Liver (tissue), 9 donors: Measurements from ENCODE around the gene SLC49A4. TPM values are rescaled to one million over a fixed set of nuclear protein-coding genes. Genes with fewer than 3 reads are reported as not detected.

Experiments
- DNase-seq: peaks from one replicate; pipeline ENCODE4 v3.0.0-alpha.2; 2017; ENCODE audit warnings: low spot score
- H3K27ac ChIP-seq, 2 donors: one replicate each; pipeline ENCODE4 v1.7.0; 2013; ENCODE audit warnings: inconsistent platforms in 2 of 2, low read length in 2 of 2, control low read depth in 1 of 2, low read depth in 1 of 2, mild to moderate bottlenecking in 1 of 2
- H3K27me3 ChIP-seq, 4 donors: one replicate each; pipeline versions ENCODE4 v1.6.1 to v1.7.0; 2013; ENCODE audit warnings: low read length in 3 of 4, inconsistent platforms in 1 of 4, mild to moderate bottlenecking in 1 of 4, moderate library complexity in 1 of 4; ENCODE audit not compliant: control insufficient read depth in 4 of 4, insufficient read depth in 4 of 4
- H3K36me3 ChIP-seq, 4 donors: one replicate each; pipeline versions ENCODE4 v1.6.1 to v1.7.0; 2013; ENCODE audit warnings: low read length in 3 of 4, mild to moderate bottlenecking in 3 of 4, low read depth in 1 of 4, moderate library complexity in 1 of 4; ENCODE audit not compliant: control insufficient read depth in 4 of 4, insufficient read depth in 3 of 4
- H3K4me1 ChIP-seq, 4 donors: one replicate each; pipeline versions ENCODE4 v1.6.1 to v1.7.0; 2013; ENCODE audit warnings: low read length in 3 of 4, mild to moderate bottlenecking in 3 of 4, moderate library complexity in 1 of 4; ENCODE audit not compliant: control insufficient read depth in 4 of 4, insufficient read depth in 4 of 4
- H3K4me3 ChIP-seq, 3 donors: one replicate each; pipeline versions ENCODE4 v1.6.1 to v1.7.0; 2013; ENCODE audit warnings: low read length in 3 of 3, control low read depth in 1 of 3, low read depth in 1 of 3, mild to moderate bottlenecking in 1 of 3
- H3K9ac ChIP-seq, 2 donors: one replicate each; pipeline ENCODE4 v1.7.0; 2013; ENCODE audit warnings: low read length in 2 of 2, mild to moderate bottlenecking in 2 of 2, moderate library complexity in 2 of 2, control low read depth in 1 of 2, low read depth in 1 of 2
- H3K9me3 ChIP-seq, 4 donors: one replicate each; pipeline versions ENCODE4 v1.6.1 to v1.7.0; 2013; ENCODE audit warnings: low read length in 3 of 4; ENCODE audit not compliant: control insufficient read depth in 4 of 4
- ATF3 ChIP-seq: IDR thresholded peaks from 2 replicates; pipeline ENCODE4 v1.6.1; 2016; ENCODE audit warnings: antibody characterized with exemption
- CTCF ChIP-seq: fragments of 150-350 bp; IDR thresholded peaks from 2 replicates; pipeline ENCODE4 v1.5.1; 2017; ENCODE audit warnings: improper control_type of control experiment, low read depth, low read length; ENCODE audit not compliant: missing input control
- EGR1 ChIP-seq, 2 donors: IDR thresholded peaks; 2 replicates each; pipeline ENCODE4 v1.6.1; 2016 to 2018; ENCODE audit warnings: antibody characterized with exemption in 2 of 2, low read depth in 2 of 2
- FOXA1 ChIP-seq: IDR thresholded peaks from 2 replicates; pipeline ENCODE4 v1.6.1; 2016; ENCODE audit warnings: antibody characterized with exemption
- FOXA2 ChIP-seq: IDR thresholded peaks from 2 replicates; pipeline ENCODE4 v1.6.1; 2016; ENCODE audit warnings: antibody characterized with exemption
- GABPA ChIP-seq, 2 donors: IDR thresholded peaks in 1 of 2; conservative IDR thresholded peaks in 1 of 2; 2 replicates each; pipeline ENCODE4 v1.6.1; 2016; ENCODE audit warnings: antibody characterized with exemption in 2 of 2, mild to moderate bottlenecking in 1 of 2, moderate library complexity in 1 of 2
- HNF4A ChIP-seq, 2 donors: conservative IDR thresholded peaks; 2 replicates each; pipeline ENCODE4 v1.6.1; 2016; ENCODE audit warnings: antibody characterized with exemption in 2 of 2, mild to moderate bottlenecking in 2 of 2
- HNF4G ChIP-seq: IDR thresholded peaks from 2 replicates; pipeline ENCODE4 v1.6.1; 2016; ENCODE audit warnings: antibody characterized with exemption
- JUND ChIP-seq, 2 donors: IDR thresholded peaks; 2 replicates each; pipeline ENCODE4 v1.6.1; 2016; ENCODE audit warnings: antibody characterized with exemption in 2 of 2
- RAD21 ChIP-seq, 2 donors: IDR thresholded peaks; 2 replicates each; pipeline ENCODE4 v1.6.1; 2016; ENCODE audit warnings: antibody characterized with exemption in 2 of 2, mild to moderate bottlenecking in 2 of 2
- REST ChIP-seq: IDR thresholded peaks from 2 replicates; pipeline ENCODE4 v1.6.1; 2016; ENCODE audit warnings: antibody characterized with exemption, mild to moderate bottlenecking
- SP1 ChIP-seq: IDR thresholded peaks from 2 replicates; pipeline ENCODE4 v1.6.1; 2018; ENCODE audit warnings: antibody characterized with exemption, mild to moderate bottlenecking
- TAF1 ChIP-seq: conservative IDR thresholded peaks from 2 replicates; pipeline ENCODE4 v1.6.1; 2016; ENCODE audit warnings: antibody characterized with exemption, mild to moderate bottlenecking
- YY1 ChIP-seq: IDR thresholded peaks from 2 replicates; pipeline ENCODE4 v1.6.1; 2016; ENCODE audit warnings: antibody characterized with exemption, mild to moderate bottlenecking
- ZBTB33 ChIP-seq: IDR thresholded peaks from 2 replicates; pipeline ENCODE4 v1.6.1; 2016; ENCODE audit warnings: antibody characterized with exemption
- WGBS: extraction: QIAGEN DNeasy Blood & Tissue Kit; methylation state at CpG from one replicate; pipeline ENCODE4 v1.1.7; 2013; 5-methylcytosine and 5-hydroxymethylcytosine counted together
- polyA plus RNA-seq, 2 donors: library from polyadenylated mRNA; stranded (reverse) in 1 of 2; unstranded in 1 of 2; fragments of 200-250 nt in 1 of 2; fragments of >200 nt in 1 of 2; fragmentation: Nextera tagmentation in 1 of 2; extraction: Ambion mirVana in 1 of 2; gene quantifications; one replicate each; pipeline versions ENCODE4 v1.2.1 to v1.2.3, GENCODE V29; 2013 to 2015
- total RNA-seq, 2 donors: library from RNA; depleted of rRNA; stranded (reverse); fragments of >200 nt; gene quantifications; one replicate each; pipeline ENCODE4 v1.2.3, GENCODE V29; 2014
- donor health status: healthy.
- donor health status: healthy.
- donor health status: healthy.
- donor health status: healthy.
- donor health status: healthy.

Gene SLC49A4
- total and polyA plus RNA-seq, 4 donors = 3.3 to 11.1 (median 6.3) TPM

GRCh38 chr3:122928396-122929187 lies 133.7 kb downstream of the SLC49A4 start:
- WGBS = 88% methylated on average over 24 of the region's 24 CpGs
- no peaks in the 10 kb centered on the region for H3K27me3 ChIP-seq
- DNase-seq = no peak
- no peak for TF ChIP-seq JUND (IDR thresholded peaks at IDR 0.05)
- TF ChIP-seq FOXA1 = no peak
- no peak for TF ChIP-seq ZBTB33
- no peak for TF ChIP-seq GABPA (IDR thresholded peaks at IDR 0.05 in 1 of 2, conservative IDR thresholded peaks at IDR 0.05 in 1 of 2)
- TF ChIP-seq CTCF = no peak
- TF ChIP-seq TAF1 = no peak
- no peak for TF ChIP-seq YY1
- TF ChIP-seq HNF4A (conservative IDR thresholded peaks at IDR 0.05) = no peak
- no peak for TF ChIP-seq SP1
- TF ChIP-seq HNF4G = no peak
- TF ChIP-seq FOXA2 = no peak
- no peak for TF ChIP-seq REST
- no peak for TF ChIP-seq RAD21 (IDR thresholded peaks at IDR 0.05)
- TF ChIP-seq EGR1 (IDR thresholded peaks at IDR 0.05; ENCODE audit: low read depth in 2 of 2) = no peak
- TF ChIP-seq ATF3 = no peak
- no peak overlapping the region for H3K27ac ChIP-seq
- H3K9me3 ChIP-seq = no peaks in the 10 kb centered on the region
- H3K36me3 ChIP-seq = no peaks in the 10 kb centered on the region
- no peak overlapping the region for H3K4me3 ChIP-seq
- no peaks in the 10 kb centered on the region for H3K4me1 ChIP-seq
- no peak overlapping the region for H3K9ac ChIP-seq
